ENCODE measurements around the gene PIGS. TPM values are rescaled to one million over a fixed set of nuclear protein-coding genes. Genes with fewer than 3 reads are reported as not detected.

Gene PIGS
- polyA plus RNA-seq, 1 of the 3 experiments (the other 2 are of a cell fraction): 78.5 TPM

GRCh38 chr17:28597606-28598383 lies 26.5 kb upstream of the PIGS start:
- ChIA-PET CTCF (interaction anchor here (0.9 to 1.6 kb wide), 3 partner anchors 15 to 48 kb away, joined by 3 to 7 read pairs (median 4); no protein-coding TSS in a partner anchor), POLR2A (interaction anchor here (1.3 kb wide), 1 partner anchor 51 kb away, joined by 3 read pairs; no protein-coding TSS in a partner anchor)
- Histone ChIP-seq H3K27me3 (ENCODE audit: insufficient read depth) (no peaks in the 10 kb centered on the region), H3F3A (replicated peaks; ENCODE audit: insufficient read depth) (peaks cover 25% of the 10 kb centered on the region), H3K4me2 (peak overlapping the region; percentile 93), H3K79me2 (ENCODE audit: insufficient read depth) (peaks cover 55% of the 10 kb centered on the region), H3K4me1 (ENCODE audit: control insufficient read depth in 1 of 2, insufficient read depth in 2 of 2, low read depth in 1 of 2, low read length in 1 of 2) (peaks cover 6 to 9% of the 10 kb centered on the region in 2 experiments; a peak in 1 of 4 replicates), H3K9me2 (no peaks in the 10 kb centered on the region), H3K36me3 (replicated peaks in 1 of 2; ENCODE audit: control insufficient read depth in 1 of 2, insufficient read depth in 2 of 2, low read length in 1 of 2) (peaks cover under 1 to 6% of the 10 kb centered on the region in 2 experiments), H3K9me3 (no peaks in the 10 kb centered on the region), H2AFZ (ENCODE audit: low read depth) (peak overlapping the region; percentile 93; the same call in 1 of the 2 replicates), H4K20me1 (ENCODE audit: insufficient read depth) (no peaks in the 10 kb centered on the region), H3K27ac (ENCODE audit: low read depth in 2 of 2, low read length in 1 of 2) (peak overlapping the region in 1 of 2 experiments; percentile 94; a peak in 2 of 4 replicates), H3K9ac (peak overlapping the region; percentile 87), H3K4me3 (ENCODE audit: low read depth in 2 of 2, low read length in 1 of 2) (peak overlapping the region; percentile 65 to 83)
- TF ChIP-seq CTCF (IDR thresholded peaks at IDR 0.05) (no peak), REST (IDR thresholded peaks at IDR 0.05; ENCODE audit: low read depth, low read length) (no peak), GATA2 (CRISPR knock-in tag; IDR thresholded peaks at IDR 0.05) (no peak), JUND (IDR thresholded peaks at IDR 0.05) (no peak), USF1 (IDR thresholded peaks at IDR 0.05; ENCODE audit: borderline replicate concordance, low read depth) (no peak), MXI1 (IDR thresholded peaks at IDR 0.05; ENCODE audit: low read depth, low read length) (no peak), PBX3 (IDR thresholded peaks at IDR 0.05) (no peak)
- no peak for DNase-seq
- 38% methylated on average over 5 of the region's 5 CpGs for WGBS (ENCODE audit: low lambda C conversion rate)

Data from SK-N-SH (cell line).